Epithelial cell of prostate (primary cell): ENCODE measurements around the gene SCN5A.

ENCODE experiments used
- DNase-seq: peaks from one replicate; pipeline ENCODE4 v3.0.0-alpha.2; 2011; ENCODE audit warnings: low read depth, low spot score
- H3K27ac ChIP-seq: fragments of 450-650 bp; 2 replicates; pipeline ENCODE4 v1.5.1; 2017; ENCODE audit warnings: mild to moderate bottlenecking

Gene SCN5A

DNA sequence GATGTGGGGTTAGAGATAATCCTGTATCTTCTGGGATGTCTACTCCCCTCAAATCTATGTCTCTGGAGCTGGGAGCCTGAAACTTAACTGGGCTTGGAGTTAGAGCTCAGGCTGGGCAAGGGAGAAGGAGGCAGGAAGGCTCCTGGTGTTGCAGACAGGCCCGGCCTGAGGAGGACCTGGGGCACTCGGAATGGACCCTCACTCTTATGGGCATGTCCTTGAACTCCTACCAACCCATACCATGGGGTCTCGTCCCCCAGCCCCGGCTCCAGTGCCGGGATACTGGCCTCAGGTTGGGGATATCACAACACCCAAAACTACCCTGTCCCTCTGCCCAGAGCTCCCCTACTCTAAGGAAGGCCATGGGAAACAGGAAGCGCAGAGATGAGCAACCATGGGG lies 45.2 kb downstream of the SCN5A start:
- no peak for DNase-seq
- no peak overlapping the region for H3K27ac ChIP-seq

DNA sequence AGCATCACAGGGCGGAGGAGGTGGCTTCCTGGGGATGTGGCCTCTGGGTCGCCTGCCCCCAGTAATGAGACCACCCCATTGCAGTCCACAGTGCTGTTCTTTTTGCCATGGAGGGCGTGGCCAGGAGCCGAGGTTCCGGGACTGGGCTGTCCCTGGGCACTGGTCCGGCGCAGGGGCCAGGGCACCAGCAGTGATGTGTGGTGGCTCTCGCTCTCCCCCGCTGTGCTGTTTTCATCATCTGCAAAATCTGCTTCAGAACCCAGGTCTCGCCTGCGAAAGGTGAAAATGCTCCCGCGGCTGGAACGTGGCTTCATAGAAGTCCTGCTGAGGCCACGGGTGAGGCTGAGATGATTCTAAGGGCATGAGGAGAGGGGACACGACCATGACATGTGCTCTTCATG lies 45.8 kb downstream of the SCN5A start:
- DNase-seq, result no peak

GRCh38 chr3:38602576-38603250 lies 46.8 kb downstream of the SCN5A start:
- no peak for DNase-seq
- H3K27ac ChIP-seq, result no peak overlapping the region

More for the DNA sequence above, 45.8 kb downstream of the SCN5A start:
- H3K27ac ChIP-seq, result no peak overlapping the region

DNA sequence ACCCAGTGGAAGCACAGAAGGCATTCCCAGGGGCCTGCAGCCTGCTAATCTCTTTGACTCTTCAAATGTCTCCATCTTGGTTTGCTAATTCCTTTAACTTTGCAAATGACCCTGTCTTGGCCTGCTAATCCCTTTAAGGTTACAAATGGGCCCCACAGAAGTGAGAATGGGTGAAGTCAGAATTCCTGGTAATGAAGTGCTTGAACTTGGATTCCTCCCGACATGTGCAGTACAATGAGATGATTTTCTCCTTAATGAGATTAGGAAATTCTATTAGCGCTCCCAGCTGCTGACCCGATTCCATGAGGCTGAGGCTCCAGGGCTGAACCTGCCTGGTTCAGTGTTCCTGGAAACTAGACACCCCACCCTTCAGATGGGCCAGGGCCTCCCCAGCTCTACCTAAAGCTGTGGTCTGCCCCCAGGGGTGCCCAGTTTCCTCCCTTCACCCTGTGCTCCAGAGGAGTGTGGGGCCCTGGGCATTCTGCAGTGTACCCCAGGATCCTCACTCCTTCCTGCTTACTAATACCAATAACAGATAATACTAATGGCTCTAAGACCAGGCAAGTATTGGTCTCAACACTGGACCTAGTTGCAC lies 47.4 kb downstream of the SCN5A start:
- DNase-seq, result no peak
- H3K27ac ChIP-seq, result no peak overlapping the region

- H3K27ac ChIP-seq, result no peak overlapping the region
- DNase-seq, result no peak
Measured at GRCh38 chr3:38600551-38600950, 48.9 kb downstream of the SCN5A start.

DNA sequence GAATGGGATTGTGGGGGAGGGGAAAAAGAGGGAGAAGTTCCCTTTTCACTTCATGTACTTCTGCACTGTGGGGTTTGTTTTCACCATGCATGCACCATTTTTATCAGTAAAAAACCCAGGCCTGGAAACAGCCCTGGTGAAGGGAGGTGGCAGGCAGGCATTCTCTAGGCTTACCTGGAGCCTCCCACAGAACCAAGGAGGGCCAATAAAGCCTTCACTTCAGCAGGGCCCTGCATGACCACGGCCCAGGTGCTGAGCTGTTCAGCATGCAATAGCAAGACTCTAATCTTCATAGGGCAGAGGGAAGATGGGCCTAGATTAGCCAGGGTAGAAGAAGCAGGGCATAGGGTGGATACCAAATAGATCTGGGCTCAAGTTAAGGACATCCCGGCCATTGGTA lies 49.6 kb downstream of the SCN5A start:
- DNase-seq, result no peak

DNA sequence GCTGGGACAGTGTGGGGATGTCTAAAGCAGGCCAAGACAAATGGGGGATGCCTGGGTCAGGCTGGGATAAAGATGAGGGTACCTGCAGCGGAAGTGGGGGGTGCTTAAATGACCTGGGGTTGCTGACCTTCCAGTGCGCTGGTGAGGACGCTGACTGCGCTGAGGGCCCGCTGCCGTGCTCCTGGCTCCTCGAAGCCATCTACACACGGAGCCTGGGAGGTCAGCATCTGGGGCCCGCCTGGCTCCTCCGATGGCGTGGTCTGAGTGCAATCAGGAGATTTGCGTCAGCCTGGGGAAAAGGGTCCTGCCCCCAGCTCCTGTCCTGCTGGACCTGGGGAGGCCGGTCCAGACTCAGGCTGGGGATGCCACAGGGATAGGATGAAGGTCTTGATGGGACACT lies 50.7 kb downstream of the SCN5A start:
- H3K27ac ChIP-seq, result no peak overlapping the region

More for the DNA sequence above, 49.6 kb downstream of the SCN5A start:
- H3K27ac ChIP-seq, result no peak overlapping the region

GRCh38 chr3:38597502-38598060 lies 51.9 kb downstream of the SCN5A start:
- no peak overlapping the region for H3K27ac ChIP-seq
- no peak for DNase-seq

More for the DNA sequence above, 50.7 kb downstream of the SCN5A start:
- DNase-seq, result no peak

DNA sequence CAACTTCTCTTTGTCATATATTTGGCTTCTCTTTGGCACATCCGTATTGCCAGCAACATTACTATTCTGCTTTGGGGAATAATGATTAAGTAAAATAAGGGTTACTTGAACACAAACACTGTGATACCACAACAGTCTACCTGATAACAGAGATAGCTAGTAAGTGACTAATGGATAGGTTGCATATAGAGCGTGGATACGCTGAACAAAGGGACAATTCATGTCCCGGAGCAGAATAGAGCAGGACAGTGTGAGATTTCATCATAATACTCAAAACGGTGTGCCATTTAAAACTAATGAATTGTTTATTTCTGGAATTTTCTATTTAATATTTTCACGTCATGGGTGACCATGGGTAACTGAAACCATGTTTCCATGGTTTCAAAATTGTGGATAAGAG lies 54.1 kb downstream of the SCN5A start:
- DNase-seq, result no peak
- H3K27ac ChIP-seq, result no peak overlapping the region

- no peak overlapping the region for H3K27ac ChIP-seq
- DNase-seq, result no peak
Measured at GRCh38 chr3:38590521-38590920, 59.0 kb downstream of the SCN5A start.

GRCh38 chr3:38588995-38589937 lies 60.2 kb downstream of the SCN5A start:
- no peak for DNase-seq

GRCh38 chr3:38588371-38588971 lies 61.0 kb downstream of the SCN5A start:
- no peak for DNase-seq
- H3K27ac ChIP-seq, result no peak overlapping the region

More at GRCh38 chr3:38588995-38589937, 60.2 kb downstream of the SCN5A start:
- no peak overlapping the region for H3K27ac ChIP-seq

GRCh38 chr3:38587548-38588131 lies 61.8 kb downstream of the SCN5A start:
- no peak overlapping the region for H3K27ac ChIP-seq
- no peak for DNase-seq

- no peak overlapping the region for H3K27ac ChIP-seq
- DNase-seq, result no peak
Measured at GRCh38 chr3:38586546-38587520, 62.7 kb downstream of the SCN5A start.

- no peak for DNase-seq
- H3K27ac ChIP-seq, result no peak overlapping the region
Measured at GRCh38 chr3:38585791-38586420, 63.6 kb downstream of the SCN5A start.

GRCh38 chr3:38583688-38584087 lies 65.8 kb downstream of the SCN5A start:
- DNase-seq, result no peak
- H3K27ac ChIP-seq, result no peak overlapping the region

- H3K27ac ChIP-seq, result no peak overlapping the region
- no peak for DNase-seq
Measured at GRCh38 chr3:38582941-38583645, 66.4 kb downstream of the SCN5A start.

GRCh38 chr3:38582316-38582715 lies 67.2 kb downstream of the SCN5A start:
- no peak for DNase-seq

More at GRCh38 chr3:38582316-38582715, 67.2 kb downstream of the SCN5A start:
- H3K27ac ChIP-seq, result no peak overlapping the region
